NCI-H446 treated with DMSO at 0.1 percent for 48 hours (cell line): Measurements from ENCODE around the gene IFNA17.
"Not testable (repeated sequence)": the region's sequence is repeated elsewhere in the genome, so short reads cannot be mapped to it uniquely, and the experiment has no call there.

Experiments
- DNase-seq: peaks from one replicate; lab custom pipeline; 2025; lab: John Stamatoyannopoulos, UW

The IFNA17 gene

GRCh38 chr9:21228122-21228521, at the start of gene IFNA17:
Gene IFNA17 (minus strand): TSS chr9:21228222. CDS start chr9:21228173, 49 bp downstream.
- no peak for DNase-seq

- DNase-seq = no peak
Measured at GRCh38 chr9:21268347-21268657, 40.3 kb upstream of the IFNA17 start.

DNA sequence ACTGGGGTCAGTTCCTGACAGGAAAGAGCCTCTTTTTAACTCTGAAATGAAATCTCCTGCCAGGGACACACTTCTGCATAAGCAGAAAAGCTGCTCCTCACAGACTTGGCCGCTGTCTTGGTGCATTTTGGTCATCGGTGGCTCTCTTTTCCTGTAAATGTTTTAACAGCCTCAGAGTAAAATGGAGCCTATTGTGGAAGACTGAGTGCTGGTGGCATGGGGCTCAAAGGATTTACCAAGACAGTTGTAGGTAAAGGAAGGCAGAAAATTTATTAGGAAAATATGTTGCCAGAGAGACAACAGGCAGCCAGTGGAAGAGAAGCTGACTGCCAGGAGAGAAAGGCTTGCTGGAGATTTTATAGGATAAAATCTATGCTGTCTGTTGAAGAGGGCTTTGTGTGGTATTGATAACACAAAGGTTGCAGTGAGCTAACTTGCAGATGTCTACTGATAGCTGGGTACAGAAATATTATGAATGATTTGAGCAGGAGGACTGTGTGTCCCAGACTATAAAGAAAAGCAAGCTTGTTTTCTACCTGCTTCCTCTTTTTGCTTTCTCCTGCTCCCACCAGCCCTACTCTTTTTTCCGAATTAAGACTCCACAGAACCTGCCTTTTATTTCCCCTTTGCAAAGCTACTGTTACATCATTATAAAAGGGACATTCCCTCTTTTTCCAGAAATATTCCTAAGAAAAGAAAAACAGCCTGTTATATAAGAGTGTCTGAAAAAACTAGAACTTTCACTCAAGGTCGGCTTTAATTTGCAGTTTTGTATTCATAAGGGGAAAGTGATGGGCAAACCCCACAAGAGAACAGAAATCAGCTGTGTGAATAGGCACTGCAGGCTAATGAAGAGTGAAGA, 39.7 kb upstream of the IFNA17 start:
- no peak for DNase-seq

DNA sequence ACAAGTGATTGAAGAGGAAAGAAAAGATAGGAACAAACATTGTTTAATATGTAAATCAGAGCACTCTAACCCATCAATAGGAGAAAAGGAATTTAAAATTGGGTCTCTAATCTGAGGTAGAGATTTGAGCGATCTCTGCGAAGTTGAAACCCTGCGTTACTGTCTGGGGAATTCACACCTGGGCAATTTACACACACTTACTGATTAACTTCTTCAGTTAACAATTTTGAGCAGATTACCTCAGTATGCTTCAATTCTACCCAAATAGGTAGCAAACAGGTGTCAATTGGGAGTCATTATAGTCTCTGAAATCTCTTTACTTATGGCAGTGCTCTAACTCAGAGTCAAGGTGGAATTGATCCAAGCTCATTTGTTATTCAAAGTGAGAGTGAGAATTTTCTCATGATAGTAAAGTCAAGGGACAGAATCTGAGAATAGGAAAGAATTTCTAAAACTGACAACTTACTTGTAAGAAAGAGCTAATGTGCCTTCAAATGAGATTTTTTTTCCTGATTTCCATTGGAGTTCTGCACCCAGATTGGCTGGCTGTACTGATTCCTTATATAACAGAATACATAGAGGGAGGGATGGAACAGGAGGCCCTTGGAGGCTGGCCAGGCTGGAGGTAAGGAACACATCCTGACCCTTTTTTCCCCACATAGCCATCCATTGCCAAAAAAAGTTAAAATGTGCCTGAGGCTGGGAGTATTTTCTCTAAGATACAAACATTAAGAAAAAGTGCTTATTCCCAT, 38.9 kb upstream of the IFNA17 start:
- no peak for DNase-seq

DNA sequence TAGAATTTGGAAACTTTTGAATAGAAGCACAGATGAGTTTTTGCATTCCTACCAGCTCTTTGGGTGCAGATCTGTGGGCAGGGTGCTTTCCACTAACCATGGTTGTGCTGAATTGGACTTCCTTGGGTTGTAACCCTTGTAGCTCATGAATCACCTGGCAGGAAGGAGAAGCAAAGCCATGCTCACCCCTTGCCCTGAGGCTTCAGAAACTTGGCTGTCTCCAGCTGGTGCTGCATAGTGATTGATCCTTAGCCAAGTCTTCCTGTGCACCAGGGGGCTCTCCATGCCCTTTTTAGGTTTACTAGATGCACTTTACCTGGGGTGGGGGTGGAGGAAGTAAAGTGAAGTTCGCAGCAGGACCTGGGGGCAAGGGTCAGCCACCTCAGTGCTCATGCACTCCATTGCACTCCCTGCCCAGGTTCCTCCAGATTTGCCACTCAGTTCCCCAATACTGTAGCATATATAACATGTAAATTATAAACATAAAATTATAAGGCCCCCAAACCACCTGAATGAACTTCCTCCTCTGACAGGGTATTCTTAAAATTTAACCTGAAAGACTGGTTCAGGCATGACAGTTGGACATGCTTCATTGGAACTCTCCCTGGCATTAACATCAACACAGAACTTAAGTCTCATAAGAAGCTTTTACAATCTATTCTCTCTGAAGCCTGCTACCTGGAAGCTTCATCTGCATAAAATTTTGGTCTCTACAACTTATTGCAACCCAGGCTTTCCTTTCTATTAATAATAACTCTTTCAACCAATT, 37.6 kb upstream of the IFNA17 start:
- DNase-seq = no peak

GRCh38 chr9:21255538-21256212, 27.7 kb upstream of the IFNA17 start:
- DNase-seq = no peak

DNA sequence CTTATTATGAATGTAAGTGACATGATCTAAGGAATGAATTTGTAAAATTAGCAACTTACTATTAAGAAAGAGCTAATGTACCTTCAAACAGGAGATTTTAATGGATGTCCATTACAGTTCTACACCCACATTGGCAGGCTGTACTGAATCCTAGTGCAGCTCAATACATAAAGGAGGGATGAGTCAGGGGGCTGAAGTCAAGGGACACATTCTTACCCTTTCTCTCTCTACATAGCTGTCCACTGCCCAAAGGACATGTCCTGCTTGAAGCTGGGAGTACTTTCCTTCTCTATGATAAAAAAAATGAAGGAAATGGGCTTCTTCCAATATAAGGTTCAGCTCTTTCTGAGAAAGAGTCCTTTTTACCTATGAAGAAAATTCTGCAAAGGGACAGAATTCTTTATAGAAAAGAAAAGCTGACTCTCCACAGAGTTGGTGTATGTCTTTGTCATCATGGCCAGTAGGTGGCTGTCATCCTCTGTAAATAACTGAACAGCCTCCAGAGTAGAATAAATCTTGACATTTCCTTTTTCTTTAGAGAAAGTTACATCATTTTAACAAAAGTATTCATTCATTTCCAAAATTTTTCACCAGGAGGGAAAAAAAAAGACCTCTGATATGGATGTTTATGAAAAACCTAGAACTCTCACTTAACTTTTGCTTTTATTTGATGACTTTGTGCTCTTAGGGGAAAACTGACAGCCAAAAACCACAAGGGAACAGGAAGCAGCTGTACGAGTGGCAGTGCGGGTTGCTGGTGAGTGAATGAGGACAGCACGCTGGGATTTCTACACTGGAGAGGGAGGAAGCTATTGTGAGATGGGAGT, 24.9 kb upstream of the IFNA17 start:
- DNase-seq = no peak

GRCh38 chr9:21251638-21252037, 23.6 kb upstream of the IFNA17 start:
- DNase-seq = no peak

- DNase-seq = no peak
Measured at GRCh38 chr9:21251190-21251589, 23.2 kb upstream of the IFNA17 start.

DNA sequence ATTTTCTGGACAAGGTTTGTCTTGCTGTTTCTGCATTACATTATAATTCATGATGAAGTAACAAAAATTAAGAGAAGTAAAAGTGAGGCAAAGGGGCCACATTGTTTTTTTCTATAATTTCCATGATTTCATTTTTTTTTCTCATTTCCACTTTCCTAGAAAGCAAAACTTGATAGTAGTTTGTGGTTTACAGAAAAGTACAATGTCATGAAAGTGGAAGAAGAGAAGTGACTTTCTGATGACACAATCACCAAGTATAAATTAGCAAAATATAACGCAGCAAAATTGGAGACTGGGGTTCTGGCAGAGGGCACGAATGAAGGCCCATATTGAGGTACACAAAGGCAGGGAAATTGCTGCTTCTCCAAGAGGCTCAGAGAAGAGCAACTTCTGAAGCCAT, 16.8 kb upstream of the IFNA17 start:
- DNase-seq = no peak

DNA sequence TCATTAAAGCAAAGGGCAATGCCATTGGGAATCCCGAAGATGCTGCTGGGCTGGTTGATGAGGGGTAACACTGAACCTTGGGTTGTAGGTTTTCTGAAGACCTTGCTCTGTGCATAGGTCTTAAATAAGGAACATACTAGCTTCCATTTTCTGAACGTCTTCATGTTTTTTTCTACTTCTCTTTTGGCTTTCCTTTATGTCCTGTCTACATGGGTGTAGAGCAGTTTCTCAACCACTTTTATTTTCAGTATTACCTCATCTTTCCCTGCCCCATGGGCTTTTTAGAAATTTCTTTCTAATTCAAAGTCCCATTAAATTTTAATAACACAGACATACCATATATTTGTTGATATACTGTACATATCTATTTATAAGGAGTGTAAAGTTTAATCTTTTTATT, 11.9 kb upstream of the IFNA17 start, which contains the start of gene IFNA14:
IFNA14 (minus strand) TSS at position 95 of the 400 bp plus-strand sequence; CDS start at position 25, 70 bp downstream.
- no peak for DNase-seq

GRCh38 chr9:21236360-21236714, 8.3 kb upstream of the IFNA17 start:
- DNase-seq = not testable (repeated sequence)

DNA sequence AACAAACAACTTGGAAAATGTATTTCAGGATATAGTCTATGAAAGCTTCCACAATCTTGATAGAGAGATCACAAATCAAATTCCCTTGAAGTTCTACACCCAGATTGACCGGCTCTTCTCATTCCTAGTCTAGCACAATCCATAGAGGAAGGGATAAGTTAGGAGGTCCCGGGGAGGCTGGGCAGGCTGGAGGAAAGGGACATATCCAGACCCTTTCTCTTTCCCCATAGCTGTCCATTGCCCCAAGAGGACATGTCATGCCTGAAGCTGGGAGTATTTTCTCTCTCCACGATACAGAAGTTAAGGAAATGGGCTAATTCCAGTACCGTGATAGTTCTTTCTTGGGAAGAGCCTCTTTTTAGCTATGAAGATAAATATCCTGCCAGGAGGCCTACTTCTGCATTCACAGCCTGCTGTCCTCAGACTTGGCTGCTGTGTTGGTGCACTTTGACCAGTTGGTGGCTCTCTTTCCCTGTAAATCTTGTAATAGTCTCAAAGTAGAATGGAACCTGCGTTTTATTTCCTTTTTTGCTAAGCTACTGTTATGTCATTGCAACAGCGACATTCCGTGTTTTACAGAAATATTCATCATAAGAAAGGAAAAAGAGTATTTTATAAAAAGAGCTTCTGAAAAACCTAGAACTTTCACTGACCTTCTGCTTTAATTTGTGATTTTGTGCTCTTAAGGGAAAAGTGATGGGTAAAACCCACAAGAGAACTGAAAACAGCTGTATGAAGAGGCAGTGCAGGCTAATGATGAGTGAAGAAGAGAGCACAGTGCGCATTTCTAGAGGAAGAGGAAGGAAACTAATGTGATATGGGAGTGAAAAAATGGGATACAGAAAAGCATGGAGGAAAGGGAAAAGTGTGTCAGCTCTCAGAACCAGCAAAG, 7.7 kb upstream of the IFNA17 start:
- DNase-seq = peak; percentile 4

GRCh38 chr9:21234153-21234687, 6.2 kb upstream of the IFNA17 start:
- DNase-seq = no peak

DNA sequence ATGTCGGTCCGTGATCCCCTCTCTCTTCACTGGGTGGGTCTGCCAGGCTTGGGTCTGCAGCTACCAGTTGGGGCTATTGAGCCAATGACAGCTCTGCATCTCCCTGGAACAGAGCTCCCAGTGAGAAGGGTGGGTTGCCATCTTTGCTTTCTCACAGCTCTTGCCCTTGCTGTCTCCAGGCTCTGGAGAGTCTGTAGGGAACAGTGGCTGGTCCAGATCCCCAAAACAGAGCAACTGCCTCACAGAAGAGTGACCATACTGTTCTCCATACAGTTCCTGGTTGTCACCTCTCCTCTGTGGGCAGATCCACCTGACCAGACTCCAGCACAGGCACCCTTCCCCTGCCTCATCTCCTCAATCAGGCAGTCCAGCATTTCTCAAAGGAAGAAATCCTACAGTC, 5.2 kb upstream of the IFNA17 start:
- DNase-seq = no peak

DNA sequence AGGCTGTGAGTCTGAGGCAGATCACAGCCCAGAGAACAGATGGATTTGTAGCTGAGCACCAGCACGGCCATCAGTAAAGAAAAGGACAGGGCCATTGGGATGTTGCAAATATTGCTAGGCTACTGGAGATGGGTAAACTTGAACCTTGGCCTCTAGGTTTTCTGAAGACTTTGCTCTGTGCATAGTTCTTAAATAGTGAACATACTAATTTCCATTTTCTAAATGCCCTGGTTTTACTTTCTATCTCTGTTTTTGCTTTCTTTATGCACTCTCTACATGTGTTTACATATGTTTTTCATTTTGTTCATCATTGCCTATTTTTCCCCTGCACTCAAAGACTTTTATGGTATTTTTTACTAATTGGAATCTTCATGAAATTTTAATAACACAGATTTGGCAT, 10.8 kb downstream of the IFNA17 start, which contains the start of gene IFNA16:
IFNA16 (minus strand) TSS at position 101 of the 400 bp plus-strand sequence; CDS start at position 95, 6 bp downstream.
- not testable (repeated sequence) for DNase-seq

GRCh38 chr9:21213411-21214326, 14.4 kb downstream of the IFNA17 start:
- DNase-seq = not testable (repeated sequence)

GRCh38 chr9:21212160-21212559, 15.9 kb downstream of the IFNA17 start:
- not testable (repeated sequence) for DNase-seq
